DLD1 (cell line): ENCODE measurements around the gene MB21D2.
"Not testable (repeated sequence)": the region's sequence is repeated elsewhere in the genome, so short reads cannot be mapped to it uniquely, and the experiment has no call there.

Experiments
- in situ Hi-C: cut with HindIII; loops from 2 replicates; pipeline ENCODE4 v1.10.0; 2017; ENCODE audit warnings: low sequenced_read_pairs

The MB21D2 gene

DNA sequence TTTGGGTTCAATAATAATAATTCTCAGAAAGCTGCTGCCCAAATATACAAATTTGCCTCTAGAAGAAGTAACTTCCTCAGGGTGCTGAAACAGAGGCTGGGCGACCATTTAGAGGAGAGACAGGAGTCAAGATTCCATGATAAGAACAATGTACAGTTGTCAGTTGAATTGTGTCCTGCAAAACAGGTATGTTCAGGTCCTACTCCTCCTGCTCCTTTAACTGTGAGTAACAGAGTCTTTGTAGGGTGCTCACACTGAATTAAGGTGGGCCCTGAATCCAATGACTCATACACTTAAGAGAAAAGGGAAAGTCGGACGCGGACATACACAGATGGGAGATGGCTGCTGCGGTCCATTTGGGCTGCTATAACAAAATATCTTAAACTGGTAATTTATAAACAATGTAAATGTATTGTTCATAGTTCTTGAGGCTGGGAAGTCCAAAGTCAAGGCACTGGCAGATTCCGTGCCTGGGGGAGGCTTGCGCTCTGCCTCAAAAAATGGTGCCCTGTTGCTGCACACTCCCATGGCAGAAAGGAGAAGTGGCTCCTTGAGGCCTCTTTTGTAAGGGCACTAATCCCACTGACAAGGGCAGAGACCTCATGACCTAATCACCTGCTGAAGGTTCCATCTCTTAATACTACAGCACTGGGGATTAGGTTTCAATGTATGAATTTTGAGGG is 55.1 kb downstream of the MB21D2 start:
- in situ Hi-C loops = no loop called here

DNA sequence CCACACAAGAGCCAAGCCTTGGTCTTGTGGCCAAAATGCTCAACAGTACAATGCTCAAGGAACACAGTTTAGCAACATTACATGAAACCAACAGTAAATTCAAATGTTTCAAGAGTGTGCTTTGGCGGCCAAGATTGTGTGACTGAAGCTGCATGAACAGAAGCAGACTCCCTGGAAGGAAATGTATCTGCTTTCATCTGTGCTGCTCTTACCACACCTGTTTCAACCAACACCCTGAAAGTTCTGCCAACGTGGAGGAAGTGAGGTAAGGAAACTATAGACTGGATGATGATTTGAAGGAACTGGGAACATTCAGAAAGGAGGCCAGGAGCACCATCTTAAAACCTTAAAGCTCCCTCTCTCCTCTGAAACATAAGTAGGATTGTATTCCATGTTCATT is 55.7 kb downstream of the MB21D2 start:
- in situ Hi-C loops = no loop called here

DNA sequence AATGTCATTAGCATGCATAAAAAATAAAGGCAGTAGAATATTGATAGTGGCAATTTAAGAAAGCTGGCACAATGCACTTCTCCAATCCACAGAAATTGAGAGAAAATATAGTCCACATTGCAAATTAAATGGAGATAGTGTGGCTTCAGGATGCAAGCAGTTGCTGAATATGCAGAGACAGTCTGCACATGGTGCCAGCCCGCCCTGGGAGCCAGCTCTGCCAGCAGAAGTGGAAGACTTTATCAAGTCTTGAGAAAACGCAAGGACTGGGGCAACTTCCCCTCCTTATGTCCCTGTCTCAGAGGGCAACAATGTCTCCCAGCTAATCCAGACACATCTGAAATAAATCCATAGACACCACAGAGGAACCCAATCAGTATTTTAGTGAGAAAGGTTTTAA is 57.2 kb downstream of the MB21D2 start:
- in situ Hi-C loops = no loop called here

DNA sequence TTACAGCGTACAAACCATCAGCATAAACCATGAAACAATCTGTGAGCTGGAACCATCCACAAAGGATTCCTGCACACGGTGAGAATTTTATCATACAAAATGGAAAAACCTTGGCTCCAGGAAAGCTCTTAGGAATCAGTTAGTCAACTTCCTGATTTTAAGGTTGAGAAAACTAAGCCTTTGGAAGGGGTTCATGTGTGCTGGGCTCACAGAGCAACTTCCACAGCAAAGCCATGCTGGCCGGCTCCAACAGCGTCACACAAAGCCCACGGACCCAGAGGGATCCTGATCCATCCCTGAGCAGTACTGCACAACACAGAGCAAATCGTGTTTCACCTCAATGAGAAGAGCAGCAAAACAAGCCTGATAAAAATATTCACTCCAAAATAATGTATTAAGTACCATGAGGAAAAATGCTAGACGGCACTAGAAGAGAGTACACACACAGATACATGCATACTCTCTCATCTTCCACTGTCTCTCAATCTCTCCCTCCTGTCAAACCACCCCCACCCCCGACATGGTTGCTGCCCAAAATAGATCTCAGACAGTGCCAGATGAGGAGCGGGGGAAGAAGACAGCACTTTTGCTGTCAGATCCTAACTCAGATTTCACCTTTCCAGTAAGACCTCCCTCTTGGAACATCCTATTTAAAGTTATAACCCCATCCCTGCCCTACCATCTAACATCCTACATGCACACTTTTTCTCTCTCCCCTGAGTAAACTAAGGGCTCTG is 58.6 kb downstream of the MB21D2 start:
- in situ Hi-C loops = no loop called here

DNA sequence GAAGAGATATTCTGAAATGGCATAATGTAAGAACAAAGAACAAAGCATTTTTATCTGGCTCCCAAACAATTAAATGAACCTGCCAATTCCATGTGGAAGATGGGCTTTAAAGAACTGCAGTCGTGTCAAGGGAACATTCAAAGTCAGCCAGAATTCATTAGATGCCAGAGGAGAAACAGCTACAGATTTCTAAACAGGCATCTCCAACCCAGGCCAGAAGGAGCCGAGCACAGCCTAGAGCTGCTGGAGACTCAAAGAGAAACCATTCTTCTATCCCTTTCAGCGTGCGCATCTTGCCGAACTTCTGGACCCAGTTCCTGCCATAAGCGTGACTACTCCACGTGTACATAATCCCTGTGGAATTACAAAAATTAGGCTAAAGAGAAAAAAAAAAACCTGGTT is 60.4 kb downstream of the MB21D2 start:
- in situ Hi-C loops = no loop called here

DNA sequence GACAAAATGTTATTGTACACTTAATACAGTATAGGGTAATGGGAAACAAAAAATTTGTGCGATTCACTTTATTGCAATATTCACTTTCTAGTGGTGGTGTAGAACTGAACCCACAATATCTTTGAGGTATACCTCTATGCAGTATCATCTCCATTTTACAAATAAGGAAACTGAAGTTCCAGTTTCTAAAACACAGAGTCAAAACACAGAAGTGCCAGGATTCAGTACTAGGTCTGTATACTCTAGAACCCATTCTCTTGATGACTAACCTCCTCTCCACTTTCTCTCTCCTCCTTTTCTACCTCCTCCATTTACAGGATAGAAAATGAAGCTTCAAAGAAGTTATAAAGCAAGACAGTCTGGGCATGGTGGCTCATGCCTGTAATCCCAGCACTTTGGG is 62.2 kb downstream of the MB21D2 start:
- in situ Hi-C loops = no loop called here

DNA sequence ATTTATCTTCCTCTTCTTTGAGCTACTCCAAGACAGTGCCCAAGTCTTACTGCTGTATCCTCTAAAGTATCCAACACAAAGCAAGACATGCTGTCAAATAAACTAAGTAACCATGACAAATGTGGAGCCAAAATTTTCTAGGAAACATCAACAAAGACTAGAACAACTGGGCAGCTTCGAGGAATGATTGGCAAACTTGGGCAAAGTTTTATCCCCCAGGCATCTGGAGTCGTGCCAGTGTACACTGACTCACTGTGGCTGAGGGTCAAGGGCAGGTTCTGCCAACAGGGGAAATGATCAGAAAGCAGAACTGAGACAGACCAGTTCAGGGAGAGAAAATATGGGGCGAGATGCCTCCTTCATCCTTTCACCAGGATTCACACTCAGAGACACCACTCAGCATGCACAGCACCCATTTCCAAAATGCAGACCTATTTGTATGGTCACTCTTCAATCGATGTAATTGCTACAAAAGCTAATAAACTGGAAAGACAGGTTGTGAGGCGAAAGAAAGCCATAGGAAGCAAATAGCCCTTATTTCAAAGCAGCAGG is 65.8 kb downstream of the MB21D2 start:
- in situ Hi-C loops = no loop called here

DNA sequence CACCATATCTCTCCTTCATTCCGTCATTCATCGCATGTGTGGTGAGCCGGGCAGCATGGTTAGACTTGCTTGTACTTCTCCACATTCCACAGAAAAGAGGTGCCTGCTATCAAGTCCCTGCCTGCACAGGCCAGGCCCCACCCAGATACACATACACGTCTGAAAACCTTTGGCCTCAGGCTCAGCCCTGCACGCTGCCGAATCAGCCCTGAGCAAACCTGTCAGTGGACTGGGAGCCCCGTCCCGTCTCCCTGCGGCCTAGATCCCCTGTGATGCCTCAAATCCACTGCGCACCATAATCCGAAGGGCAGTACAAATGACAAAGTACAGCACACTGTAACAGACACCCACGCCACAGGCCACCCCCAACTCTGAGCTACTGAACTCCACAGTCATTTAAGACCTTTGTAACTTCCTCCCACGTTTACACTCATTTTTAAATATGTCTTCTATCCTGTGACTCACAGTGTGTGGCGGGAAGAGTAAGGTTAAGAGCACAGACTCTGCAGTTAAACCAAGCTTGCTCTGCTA is 67.1 kb downstream of the MB21D2 start:
- in situ Hi-C loops = no loop called here

DNA sequence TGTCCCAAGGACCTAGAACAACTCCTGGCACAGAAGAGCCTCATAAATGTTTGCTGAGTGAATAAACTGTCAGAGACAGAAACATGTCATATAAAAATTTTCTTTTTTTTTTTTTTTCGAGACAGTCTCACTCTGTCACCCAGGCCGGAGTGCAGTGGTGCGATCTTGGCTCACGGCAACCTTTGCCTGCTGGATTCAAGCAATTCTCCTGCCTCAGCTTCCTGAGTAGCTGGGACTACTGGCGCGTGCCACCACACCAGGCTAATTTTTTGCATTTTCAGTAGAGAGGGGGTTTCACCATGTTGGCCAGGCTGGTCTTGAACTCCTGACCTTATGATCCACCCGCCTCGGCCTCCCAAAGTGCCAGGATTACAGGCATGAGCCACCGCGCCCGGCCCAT is 67.8 kb downstream of the MB21D2 start:
- in situ Hi-C loops = not testable (repeated sequence)

DNA sequence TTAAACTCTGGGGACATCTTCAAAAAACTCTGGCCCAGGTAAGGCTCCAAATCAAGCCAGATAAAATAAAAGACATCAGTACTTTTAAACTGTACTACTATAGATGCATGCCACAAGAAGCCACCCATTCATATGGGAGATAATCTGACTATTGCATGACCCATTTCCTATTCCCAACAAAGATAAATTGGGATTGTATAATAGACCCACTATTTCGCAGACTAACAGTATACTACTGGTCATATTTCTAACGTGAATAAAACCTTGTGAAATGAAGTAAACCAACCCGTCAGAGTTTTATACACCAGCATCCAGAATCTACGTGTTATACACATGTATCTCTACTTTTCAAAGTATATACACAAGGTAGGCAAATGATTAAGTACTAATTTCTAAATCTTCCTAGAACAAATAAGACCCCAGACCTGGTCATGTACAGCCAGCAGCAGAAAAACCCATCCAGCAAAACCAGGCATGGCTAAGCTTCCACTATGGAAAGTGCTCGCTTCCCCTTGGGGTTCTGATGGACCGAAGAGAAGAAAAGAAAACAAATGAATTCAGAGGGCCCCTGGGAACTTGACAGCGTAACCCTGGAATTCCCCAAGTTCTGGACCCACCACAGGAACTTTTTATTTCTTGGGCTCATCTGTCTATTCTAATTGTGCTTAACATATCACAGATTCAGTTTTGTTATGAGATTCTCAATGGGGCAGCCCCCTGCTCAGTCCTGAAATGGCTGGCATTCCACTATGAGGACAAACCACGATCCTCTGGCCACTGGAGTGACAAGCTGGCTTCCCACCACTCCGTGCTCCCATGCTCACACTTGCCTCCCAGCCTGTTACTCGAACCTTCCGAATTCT is 69.1 kb downstream of the MB21D2 start:
- in situ Hi-C loops = no loop called here

DNA sequence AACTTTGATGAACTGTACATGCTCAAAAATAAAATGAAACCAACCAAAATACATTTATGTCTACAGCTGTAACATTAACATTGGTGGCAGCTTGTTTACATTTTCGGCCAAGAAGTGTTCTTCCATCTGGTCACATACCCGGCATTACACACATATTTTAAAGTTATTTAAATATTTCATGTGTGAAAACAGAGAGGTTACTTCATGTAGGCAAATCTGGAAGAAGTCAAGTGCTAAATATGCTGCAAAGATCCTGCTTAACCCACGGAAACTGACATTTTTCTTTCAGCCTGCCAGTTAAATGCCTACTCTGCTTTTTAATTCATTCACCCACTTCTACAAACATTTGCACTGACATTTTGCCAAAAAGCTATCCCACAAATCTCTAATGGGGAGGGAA is 69.7 kb downstream of the MB21D2 start:
- in situ Hi-C loops = no loop called here

DNA sequence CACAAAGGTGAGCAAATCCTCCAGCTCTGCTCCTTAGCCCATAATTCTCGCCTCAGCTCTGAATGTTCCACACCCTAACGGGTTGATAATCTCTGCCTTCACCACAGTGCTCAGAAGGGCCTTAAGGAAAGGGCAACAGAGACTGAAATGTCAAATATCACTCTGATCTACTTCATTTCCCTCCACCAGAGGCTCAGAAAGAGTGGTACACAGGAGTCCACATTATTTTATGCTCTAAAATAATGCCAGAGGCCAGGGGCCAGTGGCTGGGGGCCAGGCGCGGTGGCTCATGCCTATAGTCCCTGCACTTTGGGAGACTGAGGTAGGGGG is 72.2 kb downstream of the MB21D2 start:
- in situ Hi-C loops = no loop called here

DNA sequence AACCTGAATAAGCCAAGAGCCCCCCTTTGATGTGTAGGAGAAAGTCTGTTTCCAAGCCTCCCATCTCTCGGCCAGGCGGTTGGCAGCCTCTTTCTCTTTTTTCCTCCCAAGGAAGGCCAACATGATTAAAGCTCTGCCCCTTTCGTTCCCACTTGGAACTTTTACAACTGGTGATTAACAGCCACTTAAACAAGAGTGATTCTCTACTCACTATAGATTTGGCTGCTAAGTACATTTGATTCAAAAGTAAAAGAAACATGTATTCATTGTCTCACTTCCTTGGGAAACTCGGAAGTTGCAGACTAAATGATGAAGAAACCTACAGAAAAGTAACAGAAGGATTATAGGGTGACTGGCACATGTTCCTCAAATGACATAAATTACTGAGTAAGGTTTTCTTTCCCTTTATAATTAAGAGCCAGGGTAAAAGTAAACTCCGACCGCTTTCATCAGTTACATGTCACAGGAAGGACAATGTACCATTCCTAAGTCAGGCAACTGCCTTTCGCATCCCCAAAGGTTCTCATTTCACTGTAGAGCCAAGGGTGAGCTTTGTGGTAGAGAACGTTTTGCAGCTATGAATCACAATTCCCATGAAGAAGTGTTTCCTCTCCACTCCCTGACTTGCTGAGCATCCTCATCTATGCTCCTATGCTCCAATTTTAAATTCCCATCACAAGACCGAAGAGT is 72.7 kb downstream of the MB21D2 start:
- in situ Hi-C loops = no loop called here

DNA sequence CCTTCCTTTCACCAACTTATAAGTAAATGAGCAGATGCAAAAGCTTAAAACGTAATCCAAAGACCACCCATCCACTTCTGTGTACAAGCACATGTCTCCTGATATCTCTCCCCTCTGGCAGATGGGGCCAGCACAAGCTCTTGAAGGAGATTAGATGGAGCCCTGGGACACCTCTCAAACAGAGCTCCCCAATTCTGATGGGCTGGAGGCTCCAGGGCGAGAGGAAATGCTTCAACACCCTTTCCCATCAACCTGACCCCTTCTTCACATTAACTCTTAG is 73.2 kb downstream of the MB21D2 start:
- in situ Hi-C loops = no loop called here

DNA sequence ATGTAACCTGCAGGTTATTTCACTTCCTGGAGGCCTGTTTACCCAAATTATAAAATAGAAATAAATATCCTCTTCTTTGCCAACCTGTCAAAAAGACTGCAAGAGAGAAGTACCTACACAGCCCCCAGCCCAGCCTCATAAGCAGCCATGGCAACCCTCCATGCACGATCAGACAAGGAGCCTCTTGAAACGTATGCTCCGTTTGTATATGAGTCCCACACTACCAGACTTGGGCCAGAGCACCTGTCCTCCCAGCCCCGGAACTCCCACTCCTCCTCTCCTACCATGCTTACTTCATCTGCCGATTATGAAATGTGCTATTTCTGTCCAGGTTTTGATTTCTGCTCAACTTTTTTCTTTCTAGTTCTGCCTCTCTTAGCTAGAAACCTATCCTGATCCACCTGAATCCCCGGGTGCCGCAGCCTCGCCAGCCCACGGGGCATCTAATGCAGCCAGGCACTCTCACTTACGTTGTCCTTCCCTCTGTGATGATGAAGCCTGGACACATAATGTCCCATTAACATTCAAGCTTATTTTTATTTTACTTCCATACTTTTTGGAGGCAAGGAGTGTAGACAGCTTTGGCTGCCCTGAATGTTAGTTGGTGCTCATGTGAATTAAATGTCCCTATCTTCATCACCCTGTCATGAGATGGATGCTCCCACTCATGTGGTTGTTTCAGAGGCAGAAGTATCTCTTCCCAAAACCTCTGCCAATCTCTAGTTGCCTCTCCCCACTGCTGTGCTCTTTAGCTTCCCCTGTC is 73.8 kb downstream of the MB21D2 start:
- in situ Hi-C loops = no loop called here

DNA sequence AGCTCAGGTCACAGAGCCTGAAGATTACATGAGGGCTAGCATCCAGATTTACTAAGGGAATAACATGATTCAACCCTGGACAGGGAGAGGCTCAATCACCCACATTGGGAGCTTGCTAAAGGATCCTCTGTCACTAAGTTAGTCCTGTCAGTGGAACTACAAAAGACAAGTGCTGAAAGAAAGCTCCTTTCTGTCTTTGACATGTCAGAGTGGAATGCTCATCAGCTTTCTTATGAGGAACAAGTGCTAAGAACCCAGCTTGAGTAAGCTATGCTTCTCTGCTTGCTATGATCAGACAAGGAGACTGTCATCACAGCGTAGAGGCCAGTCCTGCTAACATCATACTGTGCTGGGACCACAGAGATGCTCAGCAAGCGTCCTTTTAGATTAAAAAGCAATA is 74.5 kb downstream of the MB21D2 start:
- in situ Hi-C loops = no loop called here

DNA sequence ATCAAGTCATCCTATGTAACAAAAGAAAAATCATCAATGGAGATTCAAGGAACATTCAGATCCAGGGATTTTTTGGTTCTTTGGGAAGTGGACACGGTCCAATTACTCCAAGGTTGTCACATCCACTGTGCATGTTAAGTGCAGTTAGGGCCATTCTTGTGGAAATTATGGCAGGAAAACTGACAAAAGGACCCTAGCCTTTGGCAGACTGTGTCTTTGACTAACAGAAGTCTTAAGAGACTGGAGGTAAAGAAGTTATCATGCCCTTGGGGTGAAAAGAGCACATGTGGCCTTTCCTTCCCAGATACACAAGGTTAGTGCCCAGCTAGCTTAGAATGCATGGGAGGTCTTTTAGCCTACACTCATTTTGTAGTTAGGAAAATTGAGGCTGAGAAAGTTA is 74.9 kb downstream of the MB21D2 start:
- in situ Hi-C loops = no loop called here

DNA sequence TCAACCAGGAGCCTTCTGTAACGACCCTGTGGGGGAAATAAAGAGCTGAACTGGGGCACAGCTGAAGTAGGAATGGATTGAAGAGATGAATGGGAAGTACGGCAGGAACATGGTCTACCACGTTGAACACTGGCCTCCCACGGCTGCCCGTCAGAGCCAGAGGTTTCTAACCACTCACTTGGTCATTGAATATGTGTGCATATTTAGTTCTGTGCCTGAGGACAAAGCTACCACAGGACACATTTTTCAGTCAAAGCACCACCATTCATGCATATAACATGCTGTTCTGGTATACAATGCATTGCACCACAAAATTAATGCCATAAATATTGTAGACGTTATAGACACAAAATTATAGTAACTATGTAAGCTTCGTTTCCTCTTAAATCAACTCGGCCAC is 75.5 kb downstream of the MB21D2 start:
- in situ Hi-C loops = no loop called here

DNA sequence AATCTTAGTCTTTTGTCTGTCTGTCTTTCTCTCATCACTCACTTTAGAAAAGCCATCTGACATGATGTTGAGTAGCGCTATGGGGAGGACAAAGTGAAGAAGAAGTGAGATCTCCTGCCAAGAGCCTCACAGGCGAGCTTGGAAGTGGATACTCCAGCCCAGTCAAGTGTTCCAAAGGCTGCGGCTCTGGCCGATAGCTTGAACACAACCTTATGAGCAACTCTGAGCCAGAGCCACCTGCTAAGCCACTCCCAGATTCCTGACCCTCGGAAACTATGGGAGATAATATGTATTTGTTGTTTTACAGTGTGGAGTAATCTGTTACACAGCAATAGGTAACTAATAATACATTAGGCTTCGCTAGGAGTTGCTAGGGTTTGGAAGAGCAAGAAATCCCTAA is 76.2 kb downstream of the MB21D2 start:
- in situ Hi-C loops = no loop called here

DNA sequence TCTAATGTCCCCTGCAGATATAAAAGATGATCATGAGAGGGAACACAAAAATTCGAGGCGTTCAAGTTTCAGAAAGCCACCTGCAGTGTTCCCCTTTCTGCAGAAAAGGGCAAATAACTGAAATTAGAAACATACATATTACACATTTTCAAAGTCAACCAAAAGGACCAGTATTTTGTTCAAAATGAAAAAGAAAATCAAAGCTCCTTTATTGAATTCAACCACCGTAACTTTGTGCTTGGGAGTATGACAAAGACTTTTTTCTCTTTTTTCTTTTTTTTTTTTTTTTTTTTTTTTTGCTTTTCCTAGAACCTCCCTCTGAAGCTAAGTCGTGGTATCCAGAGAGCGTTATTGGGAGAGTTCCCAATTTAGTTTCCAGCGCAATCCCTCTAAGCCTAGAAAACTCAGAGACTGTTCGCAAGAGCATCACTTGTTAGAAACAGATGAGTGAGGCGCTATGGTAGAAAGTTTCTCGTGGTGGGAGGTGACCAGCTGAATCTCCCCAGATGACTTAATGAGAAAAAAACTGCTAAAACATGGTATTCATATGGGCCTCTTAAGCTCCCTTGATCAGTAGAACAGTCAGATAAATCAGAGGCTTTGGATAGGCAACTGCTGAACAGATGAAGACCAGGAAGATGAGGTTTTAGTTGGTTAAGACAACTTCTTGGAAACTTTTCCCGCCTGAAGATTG is 77.4 kb downstream of the MB21D2 start:
- in situ Hi-C loops = no loop called here
